ENCODE results near the gene CD81. TPM values are rescaled to one million over a fixed set of nuclear protein-coding genes. Genes with fewer than 3 reads are reported as not detected.

Gene CD81
- total RNA-seq, 1 donor from 2014 or later = 801 TPM

GRCh38 chr11:2367266-2368160 lies 9.6 kb upstream of the CD81 start:
- intact Hi-C loops (cut with DNase I) = no loop called here
- Histone ChIP-seq H3K9me3 (no peaks in the 10 kb centered on the region), H3K4me3 (no peak overlapping the region), H3K4me1 (no peaks in the 10 kb centered on the region), H3K27me3 (no peaks in the 10 kb centered on the region), H3K27ac (no peak overlapping the region), H3K36me3 (no peaks in the 10 kb centered on the region)
- TF ChIP-seq CTCF (IDR thresholded peaks at IDR 0.05) = no peak
- DNase-seq (ENCODE audit: low spot score in 2 of 2) = no peak

GRCh38 chr11:2368178-2368850 lies 8.8 kb upstream of the CD81 start:
- H3K36me3 ChIP-seq = no peaks in the 10 kb centered on the region
- no peak overlapping the region for H3K27ac ChIP-seq
- no peak for DNase-seq (ENCODE audit: low spot score in 2 of 2)
- no peaks in the 10 kb centered on the region for H3K4me1 ChIP-seq
- TF ChIP-seq CTCF (IDR thresholded peaks at IDR 0.05) = no peak
- H3K4me3 ChIP-seq = no peak overlapping the region
- H3K27me3 ChIP-seq = no peaks in the 10 kb centered on the region
- intact Hi-C loops (cut with DNase I) = no loop called here
- no peaks in the 10 kb centered on the region for H3K9me3 ChIP-seq

GRCh38 chr11:2368851-2369180 lies 8.3 kb upstream of the CD81 start:
- Histone ChIP-seq H3K9me3 (no peaks in the 10 kb centered on the region), H3K27ac (no peak overlapping the region)
- intact Hi-C loops (cut with DNase I) = no loop called here

GRCh38 chr11:2369320-2369719 lies 7.8 kb upstream of the CD81 start:
- no peak for TF ChIP-seq CTCF (IDR thresholded peaks at IDR 0.05)
- no peaks in the 10 kb centered on the region for H3K36me3 ChIP-seq
- no peak overlapping the region for H3K4me3 ChIP-seq
- no peak for DNase-seq (ENCODE audit: low spot score in 2 of 2)
- H3K9me3 ChIP-seq = no peaks in the 10 kb centered on the region
- intact Hi-C loops (cut with DNase I) = no loop called here
- H3K4me1 ChIP-seq = no peaks in the 10 kb centered on the region
- H3K27me3 ChIP-seq = no peaks in the 10 kb centered on the region
- H3K27ac ChIP-seq = no peak overlapping the region

More at GRCh38 chr11:2368851-2369180, 8.3 kb upstream of the CD81 start:
- H3K36me3 ChIP-seq = no peaks in the 10 kb centered on the region
- TF ChIP-seq CTCF (IDR thresholded peaks at IDR 0.05) = no peak
- H3K27me3 ChIP-seq = no peaks in the 10 kb centered on the region
- no peaks in the 10 kb centered on the region for H3K4me1 ChIP-seq
- H3K4me3 ChIP-seq = no peak overlapping the region
- DNase-seq (ENCODE audit: low spot score in 2 of 2) = no peak

GRCh38 chr11:2369896-2370295 lies 7.2 kb upstream of the CD81 start:
- no peak overlapping the region for H3K27ac ChIP-seq
- no peak for TF ChIP-seq CTCF (IDR thresholded peaks at IDR 0.05)
- H3K9me3 ChIP-seq = no peaks in the 10 kb centered on the region
- H3K27me3 ChIP-seq = no peaks in the 10 kb centered on the region
- no peak for DNase-seq (ENCODE audit: low spot score in 2 of 2)
- no peak overlapping the region for H3K4me3 ChIP-seq
- H3K36me3 ChIP-seq = no peaks in the 10 kb centered on the region
- intact Hi-C loops (cut with DNase I) = loop anchor here (10.0 kb wide), 1 partner anchor 605 kb away; the partner anchor contains the start of gene CTSD
- H3K4me1 ChIP-seq = no peaks in the 10 kb centered on the region
